Keratinocyte (primary cell): ENCODE results near the gene TMEM59L. TPM values are rescaled to one million over a fixed set of nuclear protein-coding genes. Genes with fewer than 3 reads are reported as not detected.

Experiments used
- DNase-seq: peaks from one replicate; pipeline ENCODE4 v3.0.0-alpha.2; 2011; ENCODE audit warnings: low read depth, missing footprints, low spot score
- FAIRE-seq: peaks from 2 replicates; lab custom pipeline; 2011; peaks lifted over from hg19 to GRCh38; lab: Jason Lieb, UNC
- H2AFZ ChIP-seq: 2 replicates; pipeline ENCODE4 v1.6.0; 2012; ENCODE audit warnings: low read length, control low read depth, inconsistent platforms; ENCODE audit not compliant: control insufficient read depth
- H3K27ac ChIP-seq: 2 replicates; pipeline ENCODE4 v1.5.1; 2011; ENCODE audit warnings: low read length; ENCODE audit not compliant: control insufficient read depth, insufficient read depth
- H3K27me3 ChIP-seq: 3 replicates; pipeline ENCODE4 v1.6.0; 2011; ENCODE audit warnings: low read length; ENCODE audit not compliant: control insufficient read depth, insufficient read depth; ENCODE audit errors: extremely low read depth
- H3K36me3 ChIP-seq, 2 experiments: 2 replicates in 1 of 2; 3 replicates in 1 of 2; pipeline ENCODE4 v1.5.1; 2011; ENCODE audit warnings: low read length in 2 of 2, mild to moderate bottlenecking in 1 of 2; ENCODE audit not compliant: control insufficient read depth in 2 of 2, insufficient read depth in 2 of 2; ENCODE audit errors: extremely low read depth in 1 of 2
- H3K4me1 ChIP-seq: 3 replicates; pipeline ENCODE4 v1.5.1; 2011; ENCODE audit warnings: low read length; ENCODE audit not compliant: control insufficient read depth, insufficient read depth; ENCODE audit errors: extremely low read depth
- H3K4me2 ChIP-seq: 3 replicates; pipeline ENCODE4 v1.6.0; 2011; ENCODE audit warnings: low read depth, low read length; ENCODE audit not compliant: control insufficient read depth, insufficient read depth; ENCODE audit errors: extremely low read depth
- H3K4me3 ChIP-seq, 3 experiments: fragments of 200-600 bp in 1 of 3; sonication (generic) in 1 of 3; 2 replicates in 2 of 3; 3 replicates in 1 of 3; pipeline ENCODE4 v1.5.1; 2011 to 2016; ENCODE audit warnings: low read length in 3 of 3, mild to moderate bottlenecking in 3 of 3, control low read depth in 2 of 3, inconsistent platforms in 1 of 3, low read depth in 1 of 3, mixed read lengths in 1 of 3, mixed run types in 1 of 3, moderate library complexity in 1 of 3; ENCODE audit not compliant: control insufficient read depth in 2 of 3, insufficient read depth in 2 of 3; ENCODE audit errors: extremely low read depth in 1 of 3
- H3K79me2 ChIP-seq: 2 replicates; pipeline ENCODE4 v1.6.0; 2012; ENCODE audit warnings: low read length; ENCODE audit not compliant: control insufficient read depth, insufficient read depth
- H3K9ac ChIP-seq: 3 replicates; pipeline ENCODE4 v1.6.0; 2011; ENCODE audit warnings: low read length; ENCODE audit not compliant: control insufficient read depth, insufficient read depth; ENCODE audit errors: extremely low read depth
- H3K9me1 ChIP-seq: 3 replicates; pipeline ENCODE4 v1.6.0; 2011; ENCODE audit warnings: low read length; ENCODE audit not compliant: control insufficient read depth, insufficient read depth; ENCODE audit errors: extremely low read depth
- H3K9me3 ChIP-seq: 2 replicates; pipeline ENCODE4 v1.5.1; 2012; ENCODE audit warnings: low read depth, low read length; ENCODE audit not compliant: control insufficient read depth
- H4K20me1 ChIP-seq: 3 replicates; pipeline ENCODE4 v1.6.0; 2011; ENCODE audit warnings: low read length; ENCODE audit not compliant: control insufficient read depth, insufficient read depth; ENCODE audit errors: extremely low read depth
- EZH2 ChIP-seq: IDR thresholded peaks from one replicate; pipeline ENCODE4 v1.6.1; 2012; ENCODE audit warnings: inconsistent platforms, mild to moderate bottlenecking, low read length, moderate library complexity
- dilution Hi-C: fragments of 300-500 bp; cut with MboI; formaldehyde crosslinking; loops from one replicate; pipeline ENCODE4 v1.7.0; 2020; ENCODE audit warnings: low sequenced_read_pairs; ENCODE audit not compliant: extremely low pct_ligation_motif_present
- polyA plus RNA-seq, 5 experiments: library from polyadenylated mRNA; depleted of rRNA in 3 of 5; stranded (reverse) in 3 of 5; stranded (forward) in 1 of 5; unstranded in 1 of 5; fragments of >200 nt; gene quantifications; 1 replicate in 1 of 5; 2 replicates in 3 of 5; 3 replicates in 1 of 5; pipeline versions ENCODE4 v1.2.1 to v1.2.3, GENCODE V29; 2011 to 2012; ENCODE audit warnings: missing spikeins in 2 of 5, low read depth in 1 of 5, low replicate concordance in 1 of 5
- TF ChIP-seq, protein P1 (sequence below), 3 experiments: IDR thresholded peaks in 1 of 3; conservative IDR thresholded peaks in 1 of 3; optimal IDR thresholded peaks in 1 of 3; 2 replicates in 2 of 3; 3 replicates in 1 of 3; pipeline versions ENCODE3 to v1.5.1; 2011; ENCODE audit warnings: low read length in 3 of 3, mild to moderate bottlenecking in 3 of 3, moderate library complexity in 2 of 3, control low read depth in 1 of 3, inconsistent platforms in 1 of 3; ENCODE audit not compliant: insufficient read depth in 2 of 3; ENCODE audit errors: extremely low read depth in 1 of 3

The TMEM59L gene
- polyA plus RNA-seq, 1 donor (not counting 4 experiments of a cell fraction or from before 2014, with no cell fraction given): not detected

DNA sequence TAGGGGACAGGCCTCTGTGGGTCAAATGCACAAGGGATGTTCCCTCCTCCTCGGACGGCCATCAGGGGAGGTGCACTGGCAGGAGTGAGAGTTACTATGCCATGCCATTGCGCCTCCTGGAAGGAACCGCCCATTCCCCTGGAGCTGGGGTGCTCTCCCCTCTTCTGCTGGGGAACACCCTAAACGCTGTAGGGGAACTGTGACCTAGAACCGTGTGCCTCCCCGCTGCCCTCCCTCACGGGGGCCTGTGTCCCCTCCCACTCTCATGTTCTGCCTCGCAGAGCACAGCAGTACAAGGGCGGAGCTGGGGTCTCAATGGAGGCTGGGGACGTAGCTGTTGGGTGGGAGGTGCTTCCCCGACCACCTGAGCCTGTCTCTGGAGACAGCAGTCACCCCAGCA is 53.6 kb downstream of the TMEM59L start:
- dilution Hi-C loops: no loop called here

GRCh38 chr19:18666784-18667183 is 54.1 kb downstream of the TMEM59L start:
- H3K9me3 ChIP-seq: no peaks in the 10 kb centered on the region
- H3K36me3 ChIP-seq: peaks cover 0 to 6% of the 10 kb centered on the region in 2 experiments
- no peaks in the 10 kb centered on the region for H3K79me2 ChIP-seq
- no peak overlapping the region for H3K27ac ChIP-seq
- DNase-seq: no peak
- no peak overlapping the region for H3K4me3 ChIP-seq
- dilution Hi-C loops: no loop called here
- no peaks in the 10 kb centered on the region for H3K9me1 ChIP-seq
- no peak overlapping the region for H3K9ac ChIP-seq
- H3K4me2 ChIP-seq: no peak overlapping the region
- H2AFZ ChIP-seq: no peak overlapping the region
- H4K20me1 ChIP-seq: no peaks in the 10 kb centered on the region
- no peaks in the 10 kb centered on the region for H3K4me1 ChIP-seq
- FAIRE-seq: no peak
- no peaks in the 10 kb centered on the region for H3K27me3 ChIP-seq
- TF ChIP-seq, protein P1, sequence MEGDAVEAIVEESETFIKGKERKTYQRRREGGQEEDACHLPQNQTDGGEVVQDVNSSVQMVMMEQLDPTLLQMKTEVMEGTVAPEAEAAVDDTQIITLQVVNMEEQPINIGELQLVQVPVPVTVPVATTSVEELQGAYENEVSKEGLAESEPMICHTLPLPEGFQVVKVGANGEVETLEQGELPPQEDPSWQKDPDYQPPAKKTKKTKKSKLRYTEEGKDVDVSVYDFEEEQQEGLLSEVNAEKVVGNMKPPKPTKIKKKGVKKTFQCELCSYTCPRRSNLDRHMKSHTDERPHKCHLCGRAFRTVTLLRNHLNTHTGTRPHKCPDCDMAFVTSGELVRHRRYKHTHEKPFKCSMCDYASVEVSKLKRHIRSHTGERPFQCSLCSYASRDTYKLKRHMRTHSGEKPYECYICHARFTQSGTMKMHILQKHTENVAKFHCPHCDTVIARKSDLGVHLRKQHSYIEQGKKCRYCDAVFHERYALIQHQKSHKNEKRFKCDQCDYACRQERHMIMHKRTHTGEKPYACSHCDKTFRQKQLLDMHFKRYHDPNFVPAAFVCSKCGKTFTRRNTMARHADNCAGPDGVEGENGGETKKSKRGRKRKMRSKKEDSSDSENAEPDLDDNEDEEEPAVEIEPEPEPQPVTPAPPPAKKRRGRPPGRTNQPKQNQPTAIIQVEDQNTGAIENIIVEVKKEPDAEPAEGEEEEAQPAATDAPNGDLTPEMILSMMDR (optimal IDR thresholded peaks at IDR 0.05 in 1 of 3, IDR thresholded peaks at IDR 0.05 in 1 of 3, conservative IDR thresholded peaks at IDR 0.05 in 1 of 3; ENCODE audit: extremely low read depth in 1 of 3, insufficient read depth in 2 of 3, low read length in 3 of 3): no peak
- no peak for TF ChIP-seq EZH2

More for the DNA sequence above, 53.6 kb downstream of the TMEM59L start:
- Histone ChIP-seq H3K27me3 (no peaks in the 10 kb centered on the region), H3K27ac (no peak overlapping the region), H3K4me2 (no peak overlapping the region), H3K36me3 (peaks cover 0 to 6% of the 10 kb centered on the region in 2 experiments), H3K9ac (no peak overlapping the region), H3K9me1 (no peaks in the 10 kb centered on the region), H2AFZ (no peak overlapping the region), H3K9me3 (no peaks in the 10 kb centered on the region), H3K4me1 (no peaks in the 10 kb centered on the region), H3K4me3 (no peak overlapping the region), H4K20me1 (no peaks in the 10 kb centered on the region), H3K79me2 (no peaks in the 10 kb centered on the region)
- TF ChIP-seq, protein P1 (optimal IDR thresholded peaks at IDR 0.05 in 1 of 3, IDR thresholded peaks at IDR 0.05 in 1 of 3, conservative IDR thresholded peaks at IDR 0.05 in 1 of 3; ENCODE audit: extremely low read depth in 1 of 3, insufficient read depth in 2 of 3, low read length in 3 of 3): no peak
- no peak for TF ChIP-seq EZH2
- DNase-seq: no peak
- FAIRE-seq: no peak
